RWPE2 (cell line): Measurements from ENCODE around the gene CLC.

Experiments used
- ATAC-seq: fragments of 200-7000 bp; cut with Tn5 transposase; 3 replicates; pipeline ENCODE4 v1.9.1; 2021; ENCODE audit warnings: low read depth
- DNase-seq: peaks from one replicate; pipeline ENCODE4 v3.0.0-alpha.2; 2020; ENCODE audit warnings: low spot score
- H3K27ac ChIP-seq: fragments of 450-650 bp; 2 replicates; pipeline ENCODE4 v1.5.1; 2017; ENCODE audit warnings: mild to moderate bottlenecking; ENCODE audit not compliant: poor library complexity, severe bottlenecking
- H3K27me3 ChIP-seq: fragments of 250-450 bp; sonication (Bioruptor Pico); 2 replicates; pipeline ENCODE4 v1.5.1; 2021; ENCODE audit warnings: mild to moderate bottlenecking, moderate library complexity; ENCODE audit not compliant: insufficient read depth, poor library complexity, severe bottlenecking
- H3K36me3 ChIP-seq: fragments of 250-450 bp; sonication (Bioruptor Pico); 2 replicates; pipeline ENCODE4 v1.5.1; 2020; ENCODE audit warnings: low read depth, mild to moderate bottlenecking, moderate library complexity
- H3K4me1 ChIP-seq: fragments of 250-450 bp; sonication (Bioruptor Pico); 2 replicates; pipeline ENCODE4 v1.5.1; 2021; ENCODE audit warnings: mild to moderate bottlenecking, moderate library complexity; ENCODE audit not compliant: insufficient read depth, poor library complexity, severe bottlenecking
- H3K4me3 ChIP-seq: fragments of 250-450 bp; sonication (Bioruptor Pico); 2 replicates; pipeline ENCODE4 v1.5.1; 2021; ENCODE audit warnings: mild to moderate bottlenecking, moderate library complexity; ENCODE audit not compliant: severe bottlenecking
- H3K9me3 ChIP-seq: fragments of 250-450 bp; sonication (Bioruptor Pico); 2 replicates; pipeline ENCODE4 v1.5.1; 2021; ENCODE audit warnings: mild to moderate bottlenecking, moderate library complexity; ENCODE audit not compliant: severe bottlenecking
- TF ChIP-seq, protein P1 (sequence below): fragments of 450-650 bp; IDR thresholded peaks from one replicate; pipeline ENCODE4 v1.5.1; 2017; ENCODE audit warnings: mild to moderate bottlenecking, moderate library complexity; ENCODE audit not compliant: poor library complexity, severe bottlenecking

CLC gene

DNA sequence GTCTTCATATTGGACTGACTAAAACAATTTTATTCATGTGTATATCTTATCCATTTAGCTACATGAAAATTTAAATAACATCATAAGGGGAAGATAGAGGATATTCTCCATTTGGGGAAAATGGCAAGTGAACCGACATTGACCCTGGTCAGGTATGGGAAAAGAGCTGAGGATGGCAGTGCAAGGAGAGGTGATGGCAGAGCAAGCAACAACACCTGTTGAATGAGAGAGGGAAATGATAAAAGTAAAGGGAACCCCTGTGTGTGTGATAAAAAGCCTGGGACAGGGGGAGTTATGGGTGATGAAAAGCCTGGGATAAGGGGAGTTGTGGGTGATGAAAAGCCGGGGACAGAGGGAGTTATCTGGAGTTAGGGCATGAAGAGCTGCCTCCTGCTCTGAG is 4.0 kb downstream of the CLC start:
- TF ChIP-seq, protein P1, sequence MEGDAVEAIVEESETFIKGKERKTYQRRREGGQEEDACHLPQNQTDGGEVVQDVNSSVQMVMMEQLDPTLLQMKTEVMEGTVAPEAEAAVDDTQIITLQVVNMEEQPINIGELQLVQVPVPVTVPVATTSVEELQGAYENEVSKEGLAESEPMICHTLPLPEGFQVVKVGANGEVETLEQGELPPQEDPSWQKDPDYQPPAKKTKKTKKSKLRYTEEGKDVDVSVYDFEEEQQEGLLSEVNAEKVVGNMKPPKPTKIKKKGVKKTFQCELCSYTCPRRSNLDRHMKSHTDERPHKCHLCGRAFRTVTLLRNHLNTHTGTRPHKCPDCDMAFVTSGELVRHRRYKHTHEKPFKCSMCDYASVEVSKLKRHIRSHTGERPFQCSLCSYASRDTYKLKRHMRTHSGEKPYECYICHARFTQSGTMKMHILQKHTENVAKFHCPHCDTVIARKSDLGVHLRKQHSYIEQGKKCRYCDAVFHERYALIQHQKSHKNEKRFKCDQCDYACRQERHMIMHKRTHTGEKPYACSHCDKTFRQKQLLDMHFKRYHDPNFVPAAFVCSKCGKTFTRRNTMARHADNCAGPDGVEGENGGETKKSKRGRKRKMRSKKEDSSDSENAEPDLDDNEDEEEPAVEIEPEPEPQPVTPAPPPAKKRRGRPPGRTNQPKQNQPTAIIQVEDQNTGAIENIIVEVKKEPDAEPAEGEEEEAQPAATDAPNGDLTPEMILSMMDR = no peak
- Histone ChIP-seq H3K9me3 (no peaks in the 10 kb centered on the region), H3K27ac (no peak overlapping the region), H3K4me3 (no peak overlapping the region), H3K36me3 (no peaks in the 10 kb centered on the region), H3K4me1 (no peaks in the 10 kb centered on the region), H3K27me3 (peaks cover 17% of the 10 kb centered on the region)
- ATAC-seq (no peak), DNase-seq (no peak)

DNA sequence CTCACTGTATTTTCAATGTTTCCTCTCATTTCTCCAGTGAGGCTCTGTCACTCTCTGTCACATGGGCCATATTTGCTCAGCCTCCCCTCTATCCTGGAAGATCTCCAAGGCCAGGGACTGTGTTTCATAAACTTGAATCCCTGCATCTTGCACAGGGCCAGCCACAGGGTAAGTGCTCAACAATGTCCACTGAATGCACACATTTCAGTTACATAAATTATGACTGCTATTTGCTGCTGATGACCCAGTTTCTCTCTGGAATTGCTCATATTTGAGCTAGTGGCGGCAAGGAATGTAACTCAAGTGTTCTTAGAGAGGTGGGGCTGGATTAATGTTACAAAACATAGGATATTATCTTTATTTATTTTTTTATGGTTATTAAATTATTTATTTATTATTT is 6.1 kb downstream of the CLC start:
- Histone ChIP-seq H3K36me3 (no peaks in the 10 kb centered on the region), H3K27me3 (peaks cover 10% of the 10 kb centered on the region), H3K27ac (no peak overlapping the region), H3K4me1 (no peaks in the 10 kb centered on the region), H3K9me3 (no peaks in the 10 kb centered on the region), H3K4me3 (no peak overlapping the region)
- ATAC-seq (no peak), DNase-seq (no peak)
- TF ChIP-seq, protein P1 = no peak

DNA sequence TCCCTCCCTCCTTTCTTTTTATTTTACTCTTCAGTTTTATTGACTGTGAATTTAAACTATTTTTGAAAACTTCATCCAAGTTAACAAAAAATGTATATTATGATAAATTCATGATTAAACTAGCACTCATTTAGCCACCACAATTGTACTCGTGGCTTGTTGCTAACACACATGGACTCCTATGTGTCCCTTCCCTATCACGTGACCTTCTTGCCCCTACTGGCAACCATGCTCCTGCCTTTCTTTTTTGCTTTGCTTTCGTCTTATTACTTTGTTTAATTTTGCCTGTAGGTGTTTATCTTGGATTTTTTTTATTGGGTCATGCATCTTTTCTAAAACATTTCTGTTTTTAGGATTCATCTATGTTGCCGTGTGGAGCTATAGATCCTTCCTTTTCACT is 8.2 kb downstream of the CLC start:
- Histone ChIP-seq H3K27ac (no peak overlapping the region), H3K4me1 (no peaks in the 10 kb centered on the region), H3K36me3 (no peaks in the 10 kb centered on the region), H3K4me3 (no peak overlapping the region), H3K27me3 (peaks cover 10% of the 10 kb centered on the region), H3K9me3 (no peaks in the 10 kb centered on the region)
- TF ChIP-seq, protein P1 = no peak
- no peak for DNase-seq
- ATAC-seq = no peak

DNA sequence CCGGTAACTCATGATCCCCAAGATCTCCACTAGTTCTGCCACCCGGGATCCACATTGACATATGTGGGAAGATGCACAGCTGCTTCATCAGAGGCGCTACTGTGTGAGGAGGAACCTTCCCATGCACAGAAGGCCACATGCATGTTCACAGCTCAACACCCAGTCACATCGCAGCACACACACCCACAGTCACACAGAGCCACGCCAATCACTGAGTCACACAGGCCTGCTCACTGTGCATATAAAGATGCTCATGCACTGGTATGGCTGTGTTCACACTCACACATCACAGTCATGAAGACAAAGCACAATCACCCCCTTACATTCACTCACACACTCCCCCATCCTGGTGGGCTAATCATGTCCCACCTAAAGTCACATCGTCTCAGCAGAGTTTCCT is 9.8 kb downstream of the CLC start:
- no peaks in the 10 kb centered on the region for H3K9me3 ChIP-seq
- ATAC-seq (no peak), DNase-seq (no peak)
- no peaks in the 10 kb centered on the region for H3K4me1 ChIP-seq
- TF ChIP-seq, protein P1 = no peak
- H3K27me3 ChIP-seq = peaks cover 10% of the 10 kb centered on the region
- H3K4me3 ChIP-seq = no peak overlapping the region
- no peaks in the 10 kb centered on the region for H3K36me3 ChIP-seq
- H3K27ac ChIP-seq = no peak overlapping the region

DNA sequence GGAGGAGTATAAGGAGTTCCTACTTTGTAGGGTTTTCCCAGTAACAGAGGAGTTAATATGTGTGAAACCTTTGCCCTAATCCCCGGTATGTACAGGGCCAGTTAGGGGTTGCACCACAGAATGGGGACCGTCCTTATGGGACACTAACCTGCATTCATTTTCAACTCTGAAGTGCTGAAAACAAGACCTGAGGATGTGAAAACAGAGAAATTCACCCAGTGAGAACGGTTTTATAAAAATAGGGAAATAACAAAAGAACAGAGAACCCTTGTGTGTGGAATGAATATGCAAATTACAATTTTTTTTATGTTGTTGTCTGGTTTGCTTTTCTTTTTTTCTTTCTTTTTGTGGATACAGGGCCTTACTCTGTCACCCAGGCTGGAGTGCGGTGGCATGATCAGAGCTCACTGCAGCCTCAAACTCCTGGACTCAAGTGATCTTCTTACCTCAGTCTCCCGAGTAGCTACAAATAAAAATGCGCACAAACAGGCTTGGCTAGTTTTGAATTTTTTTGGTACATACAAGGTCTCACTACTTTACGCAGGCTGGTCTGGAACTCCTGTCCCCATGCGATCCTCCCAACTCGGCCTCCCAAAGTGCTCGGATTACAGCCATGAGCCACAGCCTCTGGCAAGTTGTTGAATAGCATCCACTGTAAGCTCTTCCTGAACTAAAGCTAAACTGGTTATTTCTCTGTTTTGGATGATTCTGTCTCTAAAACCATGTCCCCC is 10.6 kb downstream of the CLC start:
- DNase-seq = no peak
- no peak overlapping the region for H3K4me3 ChIP-seq
- no peaks in the 10 kb centered on the region for H3K36me3 ChIP-seq
- H3K4me1 ChIP-seq = no peaks in the 10 kb centered on the region
- H3K27ac ChIP-seq = no peak overlapping the region
- TF ChIP-seq, protein P1 = no peak
- no peaks in the 10 kb centered on the region for H3K9me3 ChIP-seq
- peaks cover 14% of the 10 kb centered on the region for H3K27me3 ChIP-seq
- ATAC-seq = no peak
